HEK293T (cell line): ENCODE measurements around the gene GTF2A2.

ENCODE experiments used
- ARNT ChIP-seq: fragments of 450-650 bp; IDR thresholded peaks from 2 replicates; pipeline ENCODE4 v1.6.1; 2017; ENCODE audit warnings: mild to moderate bottlenecking
- FOXK2 ChIP-seq: fragments of 450-650 bp; IDR thresholded peaks from 2 replicates; pipeline ENCODE4 v1.6.1; 2016; ENCODE audit warnings: mild to moderate bottlenecking
- SP1 ChIP-seq: fragments of 450-650 bp; IDR thresholded peaks from 2 replicates; pipeline ENCODE4 v1.6.1; 2017
- SUZ12 ChIP-seq: fragments of 450-650 bp; IDR thresholded peaks from 2 replicates; pipeline ENCODE4 v1.6.1; 2016; ENCODE audit warnings: mild to moderate bottlenecking

- TF ChIP-seq SP1 (no peak), ARNT (no peak), SUZ12 (no peak), FOXK2 (no peak)
Observed at GRCh38 chr15:59668556-59668955, 11.2 kb upstream of the GTF2A2 start.
